Lung microvascular endothelial cell (primary cell): ENCODE data around the gene FRA10AC1. TPM values are rescaled to one million over a fixed set of nuclear protein-coding genes. Genes with fewer than 3 reads are reported as not detected.
"Not testable (repeated sequence)": the region's sequence is repeated elsewhere in the genome, so short reads cannot be mapped to it uniquely, and the experiment has no call there.

Source experiments
- DNase-seq, 2 donors: peaks; one replicate each; pipeline versions ENCODE4 v3.0.0 to v3.0.0-alpha.2; 2010; ENCODE audit warnings: low read depth in 2 of 2
- total RNA-seq: library from RNA; depleted of rRNA; stranded (reverse); fragments of >200 nt; gene quantifications from 2 replicates; pipeline ENCODE4 v1.2.1, GENCODE V29; 2014

FRA10AC1 gene
- total RNA-seq, 1 donor from 2014 or later: 3.2 TPM

- DNase-seq: peak; percentile 2 to 20
Observed at GRCh38 chr10:93703066-93703465, 674 bp upstream of the FRA10AC1 start.

GRCh38 chr10:93701866-93702209 is 554 bp downstream of the FRA10AC1 start:
- peak in 1 of 2 donors; percentile 46 for DNase-seq

- DNase-seq: no peak
Observed at GRCh38 chr10:93697207-93697606, 5.2 kb downstream of the FRA10AC1 start.

GRCh38 chr10:93696582-93696981 is 5.8 kb downstream of the FRA10AC1 start:
- not testable (repeated sequence) for DNase-seq

GRCh38 chr10:93695740-93696139 is 6.7 kb downstream of the FRA10AC1 start:
- DNase-seq: no peak

- no peak for DNase-seq
Observed at GRCh38 chr10:93687737-93688136, 14.7 kb downstream of the FRA10AC1 start.

- DNase-seq: peak; percentile 54 to 66
Observed at GRCh38 chr10:93680412-93681047, 21.9 kb downstream of the FRA10AC1 start.

GRCh38 chr10:93678805-93679587 is 23.4 kb downstream of the FRA10AC1 start:
- DNase-seq: no peak

GRCh38 chr10:93678386-93678785 is 24.0 kb downstream of the FRA10AC1 start:
- DNase-seq: no peak

GRCh38 chr10:93673791-93674190 is 28.6 kb downstream of the FRA10AC1 start:
- DNase-seq: no peak

- no peak for DNase-seq
Observed at GRCh38 chr10:93672890-93673289, 29.5 kb downstream of the FRA10AC1 start.

GRCh38 chr10:93672022-93672678 is 30.2 kb downstream of the FRA10AC1 start:
- no peak for DNase-seq

GRCh38 chr10:93671042-93671441 is 31.4 kb downstream of the FRA10AC1 start:
- DNase-seq: no peak

- no peak for DNase-seq
Observed at GRCh38 chr10:93670372-93670771, 32.0 kb downstream of the FRA10AC1 start.

- no peak for DNase-seq
Observed at GRCh38 chr10:93667795-93668194, 34.6 kb downstream of the FRA10AC1 start.

- DNase-seq: no peak
Observed at GRCh38 chr10:93666030-93666429, 36.4 kb downstream of the FRA10AC1 start.

GRCh38 chr10:93657757-93658156 is 44.6 kb downstream of the FRA10AC1 start:
- DNase-seq: no peak

- no peak for DNase-seq
Observed at GRCh38 chr10:93656155-93656554, 46.2 kb downstream of the FRA10AC1 start.

- DNase-seq: no peak
Observed at GRCh38 chr10:93654201-93654600, 48.2 kb downstream of the FRA10AC1 start.

- DNase-seq: peak in 1 of 2 donors; percentile 6
Observed at GRCh38 chr10:93652857-93653256, 49.5 kb downstream of the FRA10AC1 start.

- DNase-seq: no peak
Observed at GRCh38 chr10:93639791-93640190, 62.6 kb downstream of the FRA10AC1 start.
